GM21576 (cell line): ENCODE measurements around the gene DBX1.

ENCODE experiments used
- ATAC-seq: cut with Tn5 transposase; IDR thresholded peaks from one replicate; pipeline ENCODE4 v1.9.1; 2021; ENCODE audit warnings: mild to moderate bottlenecking, moderate library complexity; ENCODE audit not compliant: unreplicated experiment

The DBX1 gene

GRCh38 chr11:20126724-20127123, 33.6 kb downstream of the DBX1 start:
- ATAC-seq: no peak

GRCh38 chr11:20125927-20126326, 34.3 kb downstream of the DBX1 start:
- no peak for ATAC-seq

- no peak for ATAC-seq
Measured at GRCh38 chr11:20122131-20122530, 38.1 kb downstream of the DBX1 start.

- ATAC-seq: no peak
Measured at GRCh38 chr11:20120134-20120925, 39.9 kb downstream of the DBX1 start.

GRCh38 chr11:20119315-20119714, 41.0 kb downstream of the DBX1 start:
- no peak for ATAC-seq

- ATAC-seq: no peak
Measured at GRCh38 chr11:20118209-20118608, 42.1 kb downstream of the DBX1 start.

- no peak for ATAC-seq
Measured at GRCh38 chr11:20117291-20117690, 43.0 kb downstream of the DBX1 start.

- no peak for ATAC-seq
Measured at GRCh38 chr11:20116825-20117224, 43.5 kb downstream of the DBX1 start.

- ATAC-seq: no peak
Measured at GRCh38 chr11:20114588-20114987, 45.7 kb downstream of the DBX1 start.

- no peak for ATAC-seq
Measured at GRCh38 chr11:20113149-20113438, 47.2 kb downstream of the DBX1 start.

GRCh38 chr11:20112291-20113148, 47.8 kb downstream of the DBX1 start:
- no peak for ATAC-seq

- no peak for ATAC-seq
Measured at GRCh38 chr11:20111871-20112270, 48.4 kb downstream of the DBX1 start.

GRCh38 chr11:20110908-20111669, 49.2 kb downstream of the DBX1 start:
- peak; percentile 78 for ATAC-seq

GRCh38 chr11:20109731-20110445, 50.4 kb downstream of the DBX1 start:
- no peak for ATAC-seq
